GM06990 (cell line): ENCODE data around the gene TBC1D9.

Experiments used
- DNase-seq: peaks from one replicate; pipeline ENCODE4 v3.0.0-alpha.2; 2011; ENCODE audit not compliant: insufficient read length; ENCODE audit errors: extremely low read depth
- H3K27me3 ChIP-seq: replicated peaks from 2 replicates; pipeline ENCODE4 v1.6.0; 2011; ENCODE audit warnings: low read length; ENCODE audit not compliant: control insufficient read depth, insufficient read depth
- H3K36me3 ChIP-seq: 2 replicates; pipeline ENCODE4 v1.5.1; 2011; ENCODE audit warnings: low read length; ENCODE audit not compliant: control insufficient read depth, insufficient read depth
- H3K4me3 ChIP-seq: replicated peaks from 2 replicates; pipeline ENCODE4 v1.5.1; 2011; ENCODE audit warnings: low read depth, mild to moderate bottlenecking, control low read depth, low read length
- CTCF ChIP-seq: IDR thresholded peaks from 2 replicates; pipeline ENCODE4 v1.5.1; 2011; ENCODE audit warnings: low read length, control low read depth, mild to moderate bottlenecking, inconsistent platforms; ENCODE audit not compliant: insufficient read depth, poor library complexity, severe bottlenecking

Gene TBC1D9

GRCh38 chr4:140661550-140661949, 94.6 kb downstream of the TBC1D9 start:
- TF ChIP-seq CTCF: no peak
- Histone ChIP-seq H3K36me3 (no peaks in the 10 kb centered on the region; the same call in 1 of the 2 replicates), H3K27me3 (no peaks in the 10 kb centered on the region), H3K4me3 (no peak overlapping the region)
- no peak for DNase-seq

- TF ChIP-seq CTCF: no peak
- H3K4me3 ChIP-seq: no peak overlapping the region
- no peaks in the 10 kb centered on the region for H3K27me3 ChIP-seq
- no peak for DNase-seq
- no peaks in the 10 kb centered on the region; the same call in 1 of the 2 replicates for H3K36me3 ChIP-seq
Observed at GRCh38 chr4:140659943-140660700, 96.1 kb downstream of the TBC1D9 start.

- Histone ChIP-seq H3K4me3 (no peak overlapping the region), H3K36me3 (no peaks in the 10 kb centered on the region; the same call in 1 of the 2 replicates), H3K27me3 (no peaks in the 10 kb centered on the region)
- no peak for DNase-seq
- no peak for TF ChIP-seq CTCF
Observed at GRCh38 chr4:140654495-140654814, 101.7 kb downstream of the TBC1D9 start.

GRCh38 chr4:140653718-140654494, 102.3 kb downstream of the TBC1D9 start:
- H3K36me3 ChIP-seq: no peaks in the 10 kb centered on the region; the same call in 1 of the 2 replicates
- no peak overlapping the region for H3K4me3 ChIP-seq
- no peak for DNase-seq
- no peak for TF ChIP-seq CTCF
- no peaks in the 10 kb centered on the region for H3K27me3 ChIP-seq

- no peak for TF ChIP-seq CTCF
- no peak for DNase-seq
- no peaks in the 10 kb centered on the region for H3K36me3 ChIP-seq
- H3K27me3 ChIP-seq: no peaks in the 10 kb centered on the region
- H3K4me3 ChIP-seq: no peak overlapping the region
Observed at GRCh38 chr4:140652601-140653000, 103.6 kb downstream of the TBC1D9 start.
